ENCODE data around the gene STAP1.
"Not testable (repeated sequence)": the region's sequence is repeated elsewhere in the genome, so short reads cannot be mapped to it uniquely, and the experiment has no call there.

STAP1 gene

DNA sequence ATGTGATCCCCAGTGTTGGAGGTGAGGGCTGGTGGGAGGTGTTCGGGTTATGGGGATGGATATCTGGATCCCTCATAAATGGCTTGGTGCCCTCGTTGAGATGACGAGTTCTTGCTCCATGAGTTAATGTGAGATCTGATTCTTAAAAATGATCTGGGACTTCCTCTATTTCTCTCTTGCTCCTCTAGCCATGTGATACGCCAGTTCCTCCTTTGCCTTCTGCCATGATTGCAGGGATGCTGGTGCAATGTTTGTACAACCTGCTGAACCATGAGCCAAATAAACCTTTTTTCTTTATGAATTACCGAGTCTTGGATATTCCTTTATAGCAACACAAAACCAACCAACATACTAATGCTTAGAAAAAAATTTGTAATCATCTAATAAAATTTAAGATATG lies 56.6 kb downstream of the STAP1 start:
- DNase-seq (ENCODE audit: low read depth in 1 of 2, low spot score in 1 of 2): no peak

DNA sequence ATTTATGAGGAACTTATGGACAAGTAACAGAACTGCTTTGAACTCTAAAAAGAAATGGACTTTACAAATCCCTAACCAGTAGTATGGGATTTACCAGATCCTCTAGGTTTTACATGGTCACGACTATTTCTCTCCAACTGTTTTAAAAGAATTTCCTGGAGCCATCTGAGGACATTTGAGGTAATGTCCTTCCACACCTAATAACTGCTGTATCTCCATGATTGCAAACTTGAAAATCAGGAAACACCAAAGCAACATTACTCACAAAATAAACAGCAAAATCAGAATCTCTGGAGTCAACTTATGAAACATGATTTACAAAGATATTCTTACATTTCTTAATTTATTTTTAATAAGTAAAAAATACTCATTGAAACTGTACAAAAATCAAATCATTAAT lies 58.0 kb downstream of the STAP1 start:
- no peak for DNase-seq (ENCODE audit: low read depth in 1 of 2, low spot score in 1 of 2)

DNA sequence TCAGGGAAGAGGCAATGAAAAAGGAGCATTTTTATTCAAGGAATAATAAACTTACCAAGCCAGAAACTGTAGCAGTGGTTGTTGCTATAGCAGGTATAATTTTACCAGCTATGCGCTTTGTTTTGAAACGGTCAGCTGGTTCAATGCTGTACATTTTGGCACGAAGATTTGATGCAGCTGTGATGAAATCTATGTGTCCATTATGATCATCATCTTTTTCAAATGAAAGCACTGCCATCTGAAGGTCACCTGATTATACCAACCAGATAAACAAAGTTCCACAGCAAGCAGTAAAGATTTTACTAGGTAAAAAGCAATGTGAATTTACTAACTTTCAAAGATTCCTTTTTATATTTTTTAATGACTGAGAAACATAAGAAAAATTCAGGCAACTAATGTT lies 66.4 kb downstream of the STAP1 start:
- no peak for DNase-seq (ENCODE audit: low read depth in 1 of 2, low spot score in 1 of 2)

DNA sequence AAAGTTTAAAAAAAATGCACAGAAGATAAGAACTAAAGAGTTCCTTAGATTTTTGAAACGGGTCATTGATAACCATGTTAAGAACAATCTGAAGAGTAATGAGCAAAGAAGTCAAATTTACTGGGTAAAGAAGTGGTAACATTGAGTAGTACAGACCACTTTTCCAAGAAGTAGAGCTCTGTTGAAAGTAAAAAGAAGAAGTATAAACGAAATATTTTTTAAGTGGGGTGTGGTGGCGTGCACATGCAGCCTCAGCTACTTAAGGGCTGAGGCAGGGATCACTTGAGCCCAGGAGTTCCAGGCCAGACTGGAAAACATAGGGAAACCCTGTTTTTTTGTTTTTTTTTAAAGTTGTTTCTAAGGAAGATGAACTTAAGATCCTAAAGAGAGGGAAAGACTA lies 74.0 kb downstream of the STAP1 start:
- no peak for DNase-seq (ENCODE audit: low read depth in 1 of 2, low spot score in 1 of 2)

DNA sequence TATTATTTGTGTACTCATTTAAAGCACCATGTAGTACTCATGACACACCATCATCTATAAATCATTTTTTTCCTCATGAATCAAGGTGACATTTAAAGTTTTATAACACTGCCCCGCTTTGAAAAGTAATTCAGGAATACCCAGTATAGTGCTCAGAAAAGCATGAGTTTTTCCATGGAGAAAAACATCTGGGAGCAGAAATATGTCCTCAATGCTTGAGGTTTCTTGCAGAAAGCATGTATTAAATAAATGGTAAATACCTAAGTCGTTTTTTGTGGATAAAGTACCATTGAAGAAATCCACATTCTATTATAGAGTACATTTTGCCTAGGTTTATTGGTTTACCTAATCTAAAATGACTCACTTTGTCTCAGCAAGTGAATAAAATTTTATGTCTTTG lies 76.2 kb downstream of the STAP1 start:
- DNase-seq (ENCODE audit: low read depth in 1 of 2, low spot score in 1 of 2): no peak

DNA sequence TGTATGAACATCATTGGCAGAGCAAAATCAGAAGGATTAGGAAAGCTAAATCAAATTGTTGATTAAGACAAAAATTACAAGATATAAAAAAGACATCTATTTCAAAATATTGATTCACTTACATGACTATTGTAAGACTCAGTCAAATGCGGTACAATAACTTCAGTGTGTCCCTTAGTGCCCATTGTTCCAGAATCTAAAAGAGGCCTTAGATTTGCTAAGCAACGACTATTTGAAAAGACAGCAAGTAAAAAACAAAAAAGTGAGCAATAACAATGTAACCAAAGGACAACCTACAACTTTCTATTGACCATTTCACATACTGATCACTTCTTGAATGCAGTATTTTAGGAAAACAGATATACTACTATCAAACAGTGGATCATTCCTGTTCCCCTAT lies 76.8 kb downstream of the STAP1 start:
- no peak for DNase-seq (ENCODE audit: low read depth in 1 of 2, low spot score in 1 of 2)

DNA sequence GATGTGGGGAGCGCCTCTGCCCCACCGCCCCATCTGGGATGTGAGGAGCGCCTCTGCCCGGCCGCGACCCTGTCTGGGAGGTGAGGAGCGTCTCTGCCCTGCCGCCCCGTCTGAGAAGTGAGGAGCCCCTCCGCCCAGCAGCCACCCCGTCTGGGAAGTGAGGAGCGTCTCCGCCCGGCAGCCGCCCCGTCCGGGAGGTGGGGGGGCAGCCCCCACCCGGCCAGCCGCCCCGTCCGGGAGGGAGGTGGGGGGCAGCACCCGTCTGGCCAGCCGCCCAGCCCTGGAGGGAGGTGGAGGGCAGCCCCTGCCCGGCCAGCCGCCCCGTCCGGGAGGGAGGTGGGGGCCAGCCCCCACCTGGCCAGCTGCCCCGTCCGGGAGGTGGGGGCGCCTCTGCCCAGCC lies 78.5 kb downstream of the STAP1 start:
- not testable (repeated sequence) for DNase-seq (ENCODE audit: low read depth in 1 of 2, low spot score in 1 of 2)

DNA sequence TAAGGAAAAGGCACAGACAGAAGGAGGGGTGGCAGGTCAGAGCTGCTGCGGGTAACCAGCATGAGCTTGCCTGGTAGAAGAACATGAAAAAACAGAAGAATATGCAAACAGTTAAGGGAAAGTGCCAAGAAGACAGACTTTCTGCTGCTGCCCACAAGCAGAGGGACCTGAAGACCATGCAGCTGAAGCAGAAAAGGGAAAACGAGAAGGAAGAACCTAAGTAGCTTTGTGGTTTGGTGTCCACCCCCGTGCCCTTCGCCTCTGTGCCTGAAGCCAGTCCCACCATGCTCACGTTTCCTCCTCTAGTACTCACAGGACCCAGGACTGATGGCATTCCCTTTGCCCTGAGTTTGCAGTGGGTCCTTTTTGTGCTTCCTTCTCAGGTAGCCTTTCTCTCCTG lies 79.6 kb downstream of the STAP1 start:
- DNase-seq (ENCODE audit: low read depth in 1 of 2, low spot score in 1 of 2): no peak

DNA sequence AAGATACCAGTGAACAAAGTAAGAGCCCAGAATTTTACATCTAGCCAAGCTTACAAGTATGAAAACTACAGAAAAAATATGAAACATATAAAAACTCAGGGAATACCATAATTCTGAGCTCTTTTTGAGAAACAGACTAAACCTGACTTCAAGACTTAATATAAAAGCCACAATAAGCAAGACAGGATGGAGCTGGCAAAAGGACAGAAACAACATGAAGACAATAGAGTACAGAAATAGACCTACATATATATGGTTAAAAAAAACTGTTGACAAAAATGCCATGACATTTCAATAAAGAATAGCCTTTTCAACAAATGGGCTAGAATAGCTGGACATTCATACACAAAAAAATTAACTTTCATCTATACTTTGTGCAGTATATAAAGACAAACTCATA lies 93.0 kb downstream of the STAP1 start:
- no peak for DNase-seq (ENCODE audit: low read depth in 1 of 2, low spot score in 1 of 2)

Data from stimulated activated CD4-positive, alpha-beta T cell treated with anti-CD3 and anti-CD28 coated beads, Interleukin-15, amount 100 ng/mL, for 1 hour (primary cell).